HFF-Myc (cell line): ENCODE results near the gene CAPZB.

Experiments
- DNase-seq: peaks from one replicate; pipeline ENCODE4 v3.0.0-alpha.2; 2011; ENCODE audit warnings: low read depth; ENCODE audit errors: extremely low read depth
- H3K4me3 ChIP-seq: replicated peaks from 2 replicates; pipeline ENCODE4 v1.5.1; 2011; ENCODE audit warnings: low read depth, mild to moderate bottlenecking, control low read depth, low read length
- CTCF ChIP-seq: IDR thresholded peaks from 2 replicates; pipeline ENCODE4 v1.5.1; 2012; ENCODE audit warnings: mild to moderate bottlenecking, low read depth, low read length, control low read depth; ENCODE audit errors: missing control alignments

The CAPZB gene

GRCh38 chr1:19323987-19324664, 161.2 kb downstream of the CAPZB start:
- no peak overlapping the region for H3K4me3 ChIP-seq
- no peak for TF ChIP-seq CTCF
- DNase-seq, result no peak

- TF ChIP-seq CTCF, result no peak
- H3K4me3 ChIP-seq, result no peak overlapping the region
- DNase-seq, result no peak
Observed at GRCh38 chr1:19322481-19322880, 162.9 kb downstream of the CAPZB start.

GRCh38 chr1:19321071-19321470, 164.3 kb downstream of the CAPZB start:
- H3K4me3 ChIP-seq, result no peak overlapping the region
- TF ChIP-seq CTCF, result no peak
- DNase-seq, result no peak

- no peak for DNase-seq
- no peak for TF ChIP-seq CTCF
- H3K4me3 ChIP-seq, result no peak overlapping the region
Observed at GRCh38 chr1:19319196-19319595, 166.1 kb downstream of the CAPZB start.

- TF ChIP-seq CTCF, result no peak
- no peak overlapping the region for H3K4me3 ChIP-seq
Observed at GRCh38 chr1:19317126-19317910, 168.0 kb downstream of the CAPZB start.

GRCh38 chr1:19315378-19316198, 169.8 kb downstream of the CAPZB start:
- DNase-seq, result no peak
- TF ChIP-seq CTCF, result no peak
- H3K4me3 ChIP-seq, result no peak overlapping the region

More at GRCh38 chr1:19317126-19317910, 168.0 kb downstream of the CAPZB start:
- DNase-seq, result no peak
